Cerebellar cortex (tissue), 1 donor: Measurements from ENCODE around the gene ABCC1.

Experiments used
- DNase-seq: peaks from one replicate; pipeline ENCODE4 v3.0.0-alpha.2; 2015; ENCODE audit warnings: low spot score

The ABCC1 gene

DNA sequence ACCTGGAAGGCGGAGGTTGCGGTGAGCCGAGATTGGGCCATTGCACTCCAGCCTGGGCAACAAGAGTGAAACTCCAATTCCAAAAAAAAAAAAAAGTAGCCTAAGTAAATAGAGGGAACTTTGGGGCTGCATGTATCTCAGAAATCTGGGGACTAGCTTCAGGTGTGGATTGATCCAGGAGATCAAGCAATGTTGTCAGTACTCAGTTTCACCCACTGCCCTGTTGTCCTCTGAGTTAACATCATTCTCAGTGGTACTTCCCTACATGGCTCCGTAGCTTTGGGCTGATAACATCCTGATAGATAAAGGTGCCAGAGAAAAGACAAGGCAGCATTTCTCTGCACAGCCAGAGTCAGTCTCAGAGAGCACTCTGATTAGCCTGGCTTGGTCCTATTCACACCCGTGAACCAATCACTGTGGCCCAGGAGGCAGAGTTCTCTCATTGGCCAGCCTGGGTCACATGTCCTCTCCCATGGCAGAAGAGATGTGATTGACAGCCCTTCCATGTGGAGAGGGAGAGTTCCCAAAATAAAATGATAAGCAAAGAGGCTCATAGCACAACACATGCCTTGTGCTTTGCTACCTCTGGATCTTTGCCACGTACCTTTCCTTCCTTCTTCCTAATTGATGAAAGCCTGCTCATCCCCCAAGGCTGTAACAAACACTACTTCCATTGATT is 99.6 kb downstream of the ABCC1 start:
- DNase-seq = no peak

DNA sequence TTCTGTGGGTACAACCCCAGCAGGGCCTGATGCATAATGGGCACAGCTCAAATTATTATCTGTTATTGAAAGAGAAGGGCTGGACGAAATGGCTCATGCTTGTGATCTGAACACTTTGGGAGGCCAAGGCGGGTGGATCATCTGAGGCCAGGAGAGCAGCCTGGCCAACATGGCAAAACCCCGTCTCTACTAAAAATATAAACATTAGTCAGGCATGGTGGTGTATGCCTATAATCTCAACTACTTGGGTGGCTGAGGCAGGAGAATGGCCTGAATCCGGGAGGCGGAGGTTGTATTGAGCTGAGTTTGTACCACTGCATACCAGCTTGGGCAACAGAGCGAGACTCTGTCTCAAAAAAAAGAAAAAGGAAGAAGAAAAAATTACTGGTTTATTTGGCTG is 100.7 kb downstream of the ABCC1 start:
- no peak for DNase-seq

DNA sequence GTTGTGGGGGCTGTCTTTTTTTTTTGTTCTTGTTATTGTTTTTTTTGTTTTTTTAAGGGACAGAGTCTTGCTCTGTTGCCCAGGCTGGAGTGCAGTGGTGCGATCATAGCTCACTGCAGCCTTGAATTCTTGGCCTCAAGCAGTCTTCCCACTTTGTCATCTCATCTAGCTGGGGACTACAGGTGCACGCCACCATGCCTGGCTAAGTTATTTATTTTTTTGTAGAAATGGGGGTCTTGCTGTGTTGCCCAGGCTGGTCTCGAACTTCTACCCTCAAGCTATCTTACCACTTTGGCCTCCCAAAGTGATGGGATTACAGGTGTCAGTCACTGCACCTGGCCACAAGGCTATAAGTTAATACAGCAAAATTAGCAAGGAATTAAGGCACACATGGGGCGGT is 101.7 kb downstream of the ABCC1 start:
- no peak for DNase-seq

DNA sequence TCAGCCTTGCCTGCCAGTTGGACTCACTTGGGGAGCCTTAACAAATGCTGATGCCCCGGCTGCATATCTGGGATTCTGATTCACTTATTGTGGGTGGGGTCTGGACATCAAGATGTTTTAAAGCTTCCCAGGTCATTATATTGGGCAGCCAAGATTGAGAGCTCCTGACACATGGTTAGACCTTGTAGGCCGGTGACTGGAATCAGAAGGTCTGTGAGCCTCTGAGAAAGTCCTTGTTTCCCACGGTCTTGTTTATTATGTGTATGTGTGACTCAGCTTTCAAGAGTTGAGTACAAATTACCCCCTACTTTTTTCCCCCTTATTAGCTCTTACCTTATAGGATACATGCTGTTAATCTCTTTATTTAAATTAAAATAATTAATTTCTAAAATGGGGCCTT is 103.5 kb downstream of the ABCC1 start:
- no peak for DNase-seq

DNA sequence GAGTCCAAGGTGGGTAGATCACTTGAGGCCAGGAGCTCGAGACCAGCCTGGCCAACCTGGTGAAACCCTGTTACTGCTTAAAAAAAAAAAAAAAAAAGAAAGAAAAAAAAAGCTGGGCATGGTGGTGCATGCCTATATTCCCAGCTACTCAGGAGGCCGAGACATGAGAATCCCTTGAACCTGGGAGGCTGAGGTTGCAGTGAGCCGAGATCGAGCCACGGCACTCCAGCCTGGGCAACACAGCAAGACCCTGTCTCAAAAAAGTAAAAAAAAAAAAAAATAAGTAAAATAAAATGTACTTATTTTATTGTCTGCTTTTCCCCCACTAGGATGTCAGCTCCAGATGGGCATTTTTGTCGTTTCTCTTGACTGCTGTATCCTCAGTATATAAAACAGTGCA is 107.7 kb downstream of the ABCC1 start:
- DNase-seq = no peak

DNA sequence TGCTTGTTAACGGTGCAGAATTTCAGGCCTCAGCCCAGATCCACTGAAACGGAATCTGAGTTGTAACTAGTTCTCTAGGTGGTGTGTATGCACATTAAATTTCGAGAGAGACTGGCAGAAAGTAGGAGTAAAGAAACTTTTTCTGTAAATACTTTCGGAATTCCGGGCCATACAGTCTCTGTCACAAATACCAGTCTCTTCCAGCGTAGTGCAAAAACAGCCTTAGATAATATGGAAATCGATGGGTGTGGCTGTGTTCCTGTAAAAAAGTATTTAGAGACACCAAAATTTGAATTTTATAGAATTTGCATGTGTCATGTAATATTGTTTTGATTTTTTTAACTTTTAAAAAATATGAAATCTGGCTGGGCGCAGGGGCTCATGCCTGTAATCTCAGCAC is 109.7 kb downstream of the ABCC1 start:
- DNase-seq = no peak

DNA sequence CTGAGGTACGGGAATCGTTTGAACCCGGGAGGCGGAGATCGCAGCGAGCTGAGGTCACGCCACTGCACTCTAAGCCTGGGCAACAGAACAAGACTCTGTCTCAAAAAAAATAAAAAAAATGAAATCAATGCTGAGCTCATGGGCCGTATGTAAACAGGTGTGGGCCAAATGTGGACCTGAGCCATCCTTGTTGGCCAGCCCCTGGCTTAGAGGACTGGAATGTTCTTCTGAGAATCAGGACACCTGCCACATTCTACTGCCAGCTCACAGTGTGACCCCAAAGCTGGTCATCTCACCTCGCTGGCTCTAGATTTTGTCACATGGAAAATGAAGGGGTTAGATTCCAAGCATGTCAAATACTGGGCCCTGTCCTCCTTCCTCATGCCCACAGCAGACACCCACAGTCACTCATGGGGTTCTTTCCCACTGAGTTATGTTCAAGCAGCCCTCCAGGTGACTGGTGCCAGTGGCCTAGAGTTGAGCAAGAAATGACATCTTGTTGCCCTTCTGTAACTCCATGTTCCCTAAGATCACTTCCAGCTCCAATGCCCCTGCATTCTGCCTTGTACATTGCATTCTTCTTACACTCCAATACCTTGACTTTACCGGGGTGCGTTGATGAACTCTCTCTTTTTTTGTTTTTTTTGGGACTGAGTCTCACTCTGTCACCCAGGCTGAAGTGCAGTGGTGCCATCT is 110.6 kb downstream of the ABCC1 start:
- DNase-seq = peak; percentile 96

DNA sequence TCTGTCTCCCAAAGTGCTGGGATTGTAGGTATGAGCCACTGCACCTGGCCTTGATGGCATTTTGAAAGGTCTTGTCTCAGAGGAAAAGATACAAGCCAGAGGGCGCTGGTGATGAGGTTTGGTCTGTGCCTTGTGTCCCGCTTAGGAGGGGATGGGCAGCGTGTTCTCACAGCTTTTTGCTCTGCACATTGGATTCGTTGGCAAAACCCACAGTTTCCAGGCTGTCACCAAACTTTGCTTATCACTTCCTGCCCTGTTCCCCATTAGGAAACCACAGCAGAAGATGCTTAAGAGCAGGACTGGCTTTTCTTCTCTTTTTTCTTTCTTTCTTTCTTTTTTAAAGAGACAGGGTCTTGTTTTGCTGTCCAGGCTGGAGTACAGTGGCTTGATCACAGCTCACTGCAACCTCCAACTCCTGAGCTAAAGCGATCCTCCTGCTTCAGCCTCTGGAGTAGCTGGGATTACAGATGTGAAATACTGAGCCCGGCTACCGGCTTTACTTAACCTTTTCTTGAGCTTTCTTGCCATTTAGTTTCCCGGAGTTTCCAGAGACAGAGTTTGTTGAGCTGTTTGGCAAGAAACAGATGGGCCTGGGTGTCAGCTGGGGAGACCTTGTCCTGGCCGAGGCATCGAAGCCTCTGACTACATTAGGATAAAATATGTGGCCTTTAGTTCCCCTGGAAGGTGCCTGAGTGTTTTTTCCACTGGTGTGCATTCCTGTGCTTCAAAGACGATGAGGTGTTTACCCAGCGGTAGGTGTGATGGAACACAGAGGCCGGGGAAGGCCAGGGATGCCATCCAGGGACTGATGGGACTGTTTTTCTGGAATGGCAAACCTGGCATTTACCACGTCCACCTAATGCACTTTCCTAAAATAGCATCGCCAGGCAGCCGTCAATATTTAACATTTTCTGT is 112.9 kb downstream of the ABCC1 start:
- no peak for DNase-seq

DNA sequence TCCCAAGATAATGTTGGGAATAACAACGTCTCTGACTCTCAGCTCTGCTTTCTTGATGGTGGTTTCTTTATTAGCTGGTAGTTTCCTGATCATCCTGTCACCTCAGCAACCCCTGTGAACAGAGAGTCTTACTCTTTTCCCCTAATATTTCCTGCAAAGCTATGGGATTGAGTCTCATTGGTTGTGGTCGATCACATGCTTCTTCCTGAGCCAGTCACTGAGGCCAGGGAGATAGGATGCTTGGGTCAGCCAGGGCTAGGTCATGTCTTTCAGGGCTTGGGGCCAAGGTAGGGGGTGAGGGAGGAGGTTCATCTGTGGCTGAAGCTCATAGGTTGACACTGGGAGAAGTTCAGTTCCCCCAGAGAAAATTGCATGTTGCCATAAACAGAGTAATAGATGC is 114.3 kb downstream of the ABCC1 start:
- DNase-seq = no peak

DNA sequence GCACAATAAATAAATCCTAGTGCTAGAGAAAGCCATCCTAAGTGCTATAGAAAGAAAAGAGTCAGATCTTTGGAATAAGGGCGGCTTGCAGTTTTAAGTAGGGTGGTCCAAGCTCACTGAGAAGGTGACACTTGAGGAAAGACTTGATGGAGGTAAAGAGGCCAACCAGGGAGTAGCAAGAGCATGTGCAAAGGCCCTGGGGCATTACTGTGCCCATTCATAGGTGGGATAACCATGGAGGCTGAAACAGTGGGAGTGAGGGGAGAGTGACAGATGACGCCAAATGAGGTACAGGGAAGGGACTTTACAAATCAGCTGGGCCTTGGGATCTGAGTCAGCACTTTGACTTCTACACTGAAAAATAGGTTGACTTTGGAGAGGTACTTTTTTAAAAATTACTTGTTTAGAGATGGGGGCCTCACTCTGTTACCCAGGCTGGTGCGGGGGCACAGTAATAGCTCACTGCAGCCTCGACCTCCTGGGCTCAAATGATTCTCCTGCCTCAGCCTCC is 115.5 kb downstream of the ABCC1 start:
- DNase-seq = no peak

DNA sequence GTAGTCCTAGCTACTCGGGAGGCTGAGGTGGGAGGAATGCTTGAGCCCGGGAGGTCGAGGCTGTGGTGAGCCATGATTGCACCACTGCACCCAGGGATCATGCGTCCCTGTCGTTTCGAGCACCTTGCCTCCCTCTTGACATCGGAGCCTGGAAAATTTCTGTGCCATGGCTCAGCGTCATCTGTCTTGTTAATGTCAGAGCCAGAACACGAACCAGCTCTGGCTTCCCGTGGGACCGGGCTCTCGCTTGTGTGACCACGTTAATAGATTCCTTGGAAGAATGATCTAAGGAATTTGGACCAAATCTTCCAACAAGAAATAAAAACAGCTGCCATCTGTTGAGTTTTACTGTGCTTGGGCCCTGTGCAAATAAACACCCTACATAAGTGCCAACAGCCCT is 117.7 kb downstream of the ABCC1 start:
- DNase-seq = no peak

DNA sequence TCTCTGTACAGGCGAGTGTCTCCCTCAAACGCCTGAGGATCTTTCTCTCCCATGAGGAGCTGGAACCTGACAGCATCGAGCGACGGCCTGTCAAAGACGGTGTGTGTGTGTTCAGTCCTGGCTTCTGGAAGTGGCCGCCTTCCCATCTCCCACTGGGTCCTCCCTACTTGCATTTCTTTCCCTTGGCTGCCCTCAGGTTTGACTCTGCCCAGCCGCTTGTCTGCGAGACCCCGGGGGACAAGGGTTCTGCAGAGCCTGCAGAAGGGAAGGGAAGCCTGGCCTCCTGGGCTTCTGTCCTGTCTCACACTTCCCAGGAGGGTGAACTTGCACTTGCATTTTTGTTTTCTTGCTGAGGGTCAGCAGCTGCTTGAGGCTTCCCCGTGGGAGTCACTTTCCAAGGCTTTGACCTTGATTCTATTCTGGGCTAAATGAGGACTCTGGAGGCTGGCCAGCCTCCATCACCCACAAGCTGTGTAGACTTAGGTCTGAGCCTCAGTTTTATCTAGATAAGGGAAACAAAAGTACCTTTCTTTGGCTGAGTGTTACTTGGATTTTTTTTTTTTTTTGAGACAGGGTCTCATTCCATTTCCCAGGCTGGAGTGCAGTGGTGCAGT is 122.3 kb downstream of the ABCC1 start:
- DNase-seq = peak; percentile 73

DNA sequence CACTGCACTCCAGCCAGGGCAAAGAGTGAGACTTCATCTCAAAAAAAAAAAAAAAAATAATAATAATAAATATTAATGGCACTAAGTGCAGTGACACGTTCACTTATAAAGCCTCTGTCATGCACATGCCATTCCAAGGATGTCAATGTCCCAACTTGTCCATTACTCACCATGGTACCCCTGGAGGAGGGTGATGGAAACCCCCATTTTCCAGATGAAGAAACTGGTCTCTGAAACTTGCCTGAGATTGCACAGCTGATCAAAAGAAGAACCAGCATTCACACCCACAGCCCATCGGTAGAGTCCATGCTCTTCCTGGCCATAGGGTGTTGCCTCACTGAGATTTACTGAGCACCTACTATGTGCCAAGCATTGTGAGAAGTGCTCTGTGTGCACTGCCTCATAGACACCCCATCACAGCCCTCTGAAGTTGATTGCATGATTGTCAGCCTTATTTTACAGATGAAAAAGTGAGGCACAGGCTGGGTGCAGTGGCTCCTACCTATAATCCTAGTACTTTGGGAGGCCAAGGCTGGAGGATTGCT is 123.7 kb downstream of the ABCC1 start:
- DNase-seq = no peak

DNA sequence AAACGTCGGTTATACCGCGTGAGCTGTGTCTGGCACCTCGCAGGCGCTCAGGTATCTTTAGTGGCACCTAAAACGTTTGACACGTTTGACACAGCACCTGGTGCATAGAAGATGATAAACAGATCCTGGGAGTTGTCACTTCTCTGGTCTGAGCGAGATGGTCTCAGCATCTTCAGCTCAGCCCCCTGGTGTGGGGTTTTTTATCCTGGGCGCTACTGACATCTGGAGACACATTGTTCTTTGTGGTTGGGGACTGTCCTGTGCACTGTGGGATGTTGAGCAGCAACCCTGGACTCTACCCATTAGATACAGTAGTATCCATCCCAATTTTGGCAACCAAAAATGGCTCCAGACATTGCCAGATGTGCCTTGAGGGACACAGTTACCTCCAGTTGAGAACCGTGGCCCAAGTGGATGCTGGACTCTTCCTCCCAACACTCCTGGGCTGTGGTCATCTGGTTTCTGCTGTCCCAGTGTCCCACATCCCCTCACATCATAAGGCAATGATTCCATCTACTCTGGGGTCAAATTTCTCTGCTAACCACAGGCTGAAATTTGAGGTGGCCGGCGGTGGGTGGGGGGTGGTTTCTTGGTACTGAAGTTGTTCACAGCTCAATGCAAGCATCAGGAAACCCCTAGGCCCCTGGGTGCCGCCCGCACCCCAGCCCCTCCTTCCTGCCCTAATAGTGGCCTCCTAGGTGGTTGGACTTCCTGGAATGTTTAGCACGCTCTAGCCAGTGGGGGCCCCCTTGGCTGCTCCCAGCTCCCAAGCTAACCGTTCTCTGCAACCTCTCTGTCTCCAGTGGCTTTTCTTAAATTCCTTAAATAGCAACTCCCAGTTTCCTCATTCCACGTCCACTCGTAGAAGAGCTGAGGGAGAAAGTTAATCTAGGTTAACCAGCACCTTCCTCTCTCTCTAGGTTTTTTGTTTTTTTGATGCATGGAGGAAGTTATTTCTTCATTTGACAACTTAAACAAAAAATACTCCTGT is 124.8 kb downstream of the ABCC1 start:
- peak; percentile 77 for DNase-seq

DNA sequence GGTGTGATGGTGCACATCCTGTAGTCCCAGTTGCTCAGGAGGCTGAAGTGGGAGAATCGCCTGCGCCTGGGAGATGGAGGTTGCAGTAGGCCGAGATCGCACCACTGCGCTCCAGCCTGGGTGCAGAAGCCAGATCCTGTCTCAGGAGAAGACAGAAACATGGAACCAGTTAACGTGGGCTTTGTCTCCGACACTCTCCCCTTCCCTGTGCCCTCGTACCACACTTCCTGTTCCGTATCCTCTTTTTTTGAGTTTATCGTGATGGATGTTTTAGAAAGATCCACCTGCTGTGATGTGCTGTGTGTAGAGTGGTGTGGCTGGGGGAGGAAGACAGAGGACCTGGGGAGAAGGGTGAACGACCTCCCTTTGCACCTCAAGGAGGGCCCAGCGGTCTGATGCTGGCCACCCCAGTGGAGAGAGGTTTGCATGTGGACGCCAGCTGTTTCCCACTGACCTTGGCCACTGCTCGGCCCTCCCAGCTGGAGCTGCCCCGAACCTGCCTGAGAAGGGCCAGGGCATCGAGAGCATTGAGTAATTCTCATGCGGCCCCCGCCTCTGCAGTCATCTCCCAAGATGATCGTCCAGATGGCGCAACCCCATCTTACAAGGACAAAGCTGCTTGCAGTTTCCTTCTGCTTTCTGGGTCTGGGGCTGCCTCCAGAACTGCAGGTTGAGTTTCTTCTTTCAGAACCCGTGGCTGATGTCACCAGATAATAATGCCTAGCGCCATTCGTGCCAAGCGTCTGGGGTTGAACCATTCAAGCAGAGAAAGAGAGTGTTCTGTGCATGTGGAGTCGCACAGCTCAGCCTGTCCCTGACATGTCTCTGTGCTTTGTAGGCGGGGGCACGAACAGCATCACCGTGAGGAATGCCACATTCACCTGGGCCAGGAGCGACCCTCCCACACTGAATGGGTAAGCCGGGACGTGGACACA is 126.3 kb downstream of the ABCC1 start:
- DNase-seq = no peak

DNA sequence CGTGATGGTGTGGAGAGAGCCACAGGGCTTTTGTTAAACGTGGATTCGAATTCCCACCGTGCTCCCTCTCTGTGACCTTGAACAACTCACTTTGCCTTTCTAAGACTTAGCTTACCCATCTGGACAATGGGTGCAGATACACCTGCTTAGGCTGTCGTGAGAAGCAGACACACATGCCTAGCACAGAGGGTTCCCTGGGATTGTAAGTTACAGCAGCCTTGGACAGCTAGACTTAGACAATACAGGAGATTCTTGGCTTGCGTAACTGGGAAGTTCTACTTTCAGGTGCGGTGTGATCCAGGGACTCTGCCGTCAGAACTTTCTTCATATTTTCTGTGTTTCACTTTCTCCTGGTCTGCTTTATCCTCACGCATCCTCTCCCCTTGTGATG is 127.0 kb downstream of the ABCC1 start:
- DNase-seq = no peak

DNA sequence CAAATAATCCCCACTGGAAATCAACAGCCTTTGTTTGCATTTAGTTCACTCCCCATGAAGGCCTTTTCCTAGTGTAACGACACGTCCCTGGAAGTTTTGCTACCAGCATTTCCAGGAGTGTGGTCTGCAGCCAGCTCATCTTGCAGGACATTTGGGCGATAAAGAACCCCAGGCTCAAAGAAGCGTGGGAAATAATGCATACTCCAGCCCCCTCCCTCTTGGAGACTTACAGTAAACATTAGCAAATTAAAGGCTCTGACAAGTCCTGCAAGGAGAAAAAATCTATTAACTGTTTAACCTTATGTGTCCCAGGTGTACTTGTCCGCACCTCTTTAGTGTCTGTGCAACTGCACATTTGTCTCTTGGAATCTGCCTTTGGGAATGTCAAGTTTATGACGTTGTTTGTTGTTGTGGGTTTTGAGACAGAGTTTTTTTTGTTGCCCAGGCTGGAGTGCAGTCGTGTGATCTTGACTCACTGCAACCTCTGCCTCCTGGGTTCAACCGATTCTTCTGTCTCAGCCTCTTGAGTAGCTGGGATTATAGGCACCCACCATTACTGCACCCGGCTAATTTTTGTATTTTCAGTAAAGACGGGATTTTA is 131.1 kb downstream of the ABCC1 start:
- DNase-seq = no peak

DNA sequence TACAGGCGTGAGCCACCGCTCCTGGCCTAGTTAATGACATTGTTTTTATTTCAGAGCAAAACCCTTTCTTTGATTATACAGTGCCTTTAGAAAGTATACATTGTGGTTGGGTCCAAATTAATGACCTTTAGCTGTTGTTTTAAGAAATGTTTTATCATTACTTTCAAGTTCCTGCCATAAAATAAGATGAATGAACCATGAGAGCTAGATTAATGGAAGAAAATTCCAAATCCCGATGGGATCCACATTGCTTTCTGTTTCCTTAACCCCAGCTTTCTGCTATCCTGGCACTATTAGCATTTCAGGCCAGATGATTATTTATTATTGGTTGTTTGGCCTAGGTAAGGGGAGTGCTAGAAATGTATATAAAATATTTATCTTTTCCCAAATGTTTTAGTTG is 131.7 kb downstream of the ABCC1 start:
- no peak for DNase-seq

DNA sequence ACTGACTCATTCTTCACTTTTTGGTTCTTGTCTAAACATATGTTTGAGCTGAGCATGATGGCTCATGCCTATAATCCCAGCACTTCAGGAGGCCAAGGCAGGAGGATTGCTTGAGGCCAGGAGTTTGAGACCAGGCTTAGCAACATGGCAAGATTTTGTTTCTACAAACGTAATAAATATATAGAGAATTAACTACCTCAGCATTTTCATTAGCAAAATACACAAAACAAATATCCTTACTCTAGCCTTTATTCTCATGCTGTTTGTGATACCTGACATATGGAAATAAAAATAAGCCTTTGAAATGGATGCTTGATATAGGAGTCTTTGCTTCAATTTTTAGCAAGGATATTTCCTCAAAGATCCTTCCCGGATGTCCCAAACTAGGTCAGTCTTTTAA is 132.8 kb downstream of the ABCC1 start:
- no peak for DNase-seq
